DOHH2 (cell line): Measurements from ENCODE around the gene TMEM219.

Experiments
- H3F3A ChIP-seq: fragments of 200-600 bp; sonication (generic), shearing (Covaris generic); 2 replicates; pipeline ENCODE4 v1.6.0; 2016; ENCODE audit warnings: antibody characterized with exemption, mild to moderate bottlenecking; ENCODE audit not compliant: control insufficient read depth, insufficient read depth
- H3K27ac ChIP-seq: fragments of 200-600 bp; sonication (generic); 2 replicates; pipeline ENCODE4 v1.5.1; 2014; ENCODE audit warnings: low read depth, mild to moderate bottlenecking, low read length, moderate library complexity
- H3K27me3 ChIP-seq: fragments of 200-600 bp; sonication (generic); 2 replicates; pipeline ENCODE4 v1.6.1; 2014; ENCODE audit warnings: mild to moderate bottlenecking, low read length, mixed read lengths; ENCODE audit not compliant: control insufficient read depth
- H3K36me3 ChIP-seq: fragments of 200-600 bp; sonication (generic); 2 replicates; pipeline ENCODE4 v1.6.1; 2014; ENCODE audit warnings: mild to moderate bottlenecking, low read length, moderate library complexity, mixed read lengths; ENCODE audit not compliant: control insufficient read depth
- H3K4me1 ChIP-seq: fragments of 200-600 bp; sonication (generic); 2 replicates; pipeline ENCODE4 v1.6.1; 2014; ENCODE audit warnings: mild to moderate bottlenecking, low read length, mixed read lengths; ENCODE audit not compliant: control insufficient read depth
- H3K4me2 ChIP-seq: fragments of 200-600 bp; sonication (generic); 2 replicates; pipeline ENCODE4 v1.6.0; 2014; ENCODE audit warnings: mild to moderate bottlenecking, low read length, moderate library complexity
- H3K4me3 ChIP-seq: fragments of 200-600 bp; sonication (generic); 2 replicates; pipeline ENCODE4 v1.5.1; 2014; ENCODE audit warnings: mild to moderate bottlenecking, low read length, mixed read lengths
- H3K79me2 ChIP-seq: fragments of 200-600 bp; sonication (generic); 2 replicates; pipeline ENCODE4 v1.6.1; 2014; ENCODE audit warnings: mild to moderate bottlenecking, low read length, mixed read lengths; ENCODE audit not compliant: control insufficient read depth
- H3K9me2 ChIP-seq: fragments of 200-600 bp; sonication (generic); replicated peaks from 2 replicates; pipeline ENCODE4 v1.6.1; 2014; ENCODE audit warnings: mild to moderate bottlenecking, low read length, mixed read lengths; ENCODE audit not compliant: control insufficient read depth
- H3K9me3 ChIP-seq: fragments of 200-600 bp; sonication (generic); 2 replicates; pipeline ENCODE4 v1.6.1; 2014; ENCODE audit warnings: antibody characterized with exemption, low read length, mixed read lengths; ENCODE audit not compliant: control insufficient read depth, insufficient read depth
- H4K20me1 ChIP-seq: fragments of 200-600 bp; sonication (generic); 2 replicates; pipeline ENCODE4 v1.6.0; 2014; ENCODE audit warnings: low read depth, mild to moderate bottlenecking, antibody characterized with exemption, low read length, moderate library complexity; ENCODE audit not compliant: control insufficient read depth, insufficient read depth
- EZH2phosphoT487 ChIP-seq: fragments of 200-600 bp; sonication (generic); IDR thresholded peaks from 2 replicates; pipeline ENCODE4 v1.6.1; 2017; ENCODE audit warnings: borderline replicate concordance, mild to moderate bottlenecking, antibody characterized with exemption, low read length, moderate library complexity, mixed read lengths
- TF ChIP-seq, protein P1 (sequence below): fragments of 200-600 bp; sonication (generic); IDR thresholded peaks from one replicate; pipeline ENCODE4 v1.5.1; 2014; ENCODE audit warnings: antibody characterized with exemption, mild to moderate bottlenecking, low read depth, low read length; ENCODE audit not compliant: poor library complexity, severe bottlenecking

Gene TMEM219

DNA sequence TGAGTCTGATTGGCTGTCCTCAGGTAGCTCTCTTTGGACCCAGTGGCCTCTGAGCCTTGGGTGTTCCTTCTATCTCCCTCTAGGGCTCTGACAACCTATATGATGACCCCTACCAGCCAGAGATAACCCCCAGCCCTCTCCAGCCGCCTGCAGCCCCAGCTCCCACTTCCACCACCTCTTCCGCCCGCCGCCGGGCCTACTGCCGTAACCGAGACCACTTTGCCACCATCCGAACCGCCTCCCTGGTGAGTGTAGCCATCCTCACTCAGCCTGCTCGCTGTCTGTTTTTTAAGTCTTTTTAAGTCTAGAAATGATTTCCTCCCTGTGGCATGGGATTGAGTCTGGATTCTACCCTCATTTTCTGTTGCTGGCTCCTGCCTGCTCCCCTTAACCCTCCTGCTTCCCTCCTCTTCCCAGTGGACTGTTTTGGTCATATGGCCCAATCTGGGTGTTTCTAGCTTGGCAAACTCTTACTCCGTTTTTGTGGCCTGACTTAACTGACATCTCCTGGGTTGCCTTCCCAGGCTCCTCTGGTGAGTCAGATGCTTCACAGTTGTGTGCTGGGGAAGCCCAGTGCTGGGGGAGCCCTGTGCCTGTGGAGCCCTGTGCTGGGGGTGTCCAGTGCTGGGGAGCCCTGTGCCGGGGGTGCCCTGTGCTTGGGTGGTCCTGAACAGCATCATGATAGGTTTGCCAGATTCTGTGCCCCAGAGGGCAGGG is 21.7 kb downstream of the TMEM219 start:
- H3K4me1 ChIP-seq: no peaks in the 10 kb centered on the region
- H3K27me3 ChIP-seq: no peaks in the 10 kb centered on the region
- H4K20me1 ChIP-seq: no peaks in the 10 kb centered on the region
- H3K9me2 ChIP-seq: no peaks in the 10 kb centered on the region
- H3K9me3 ChIP-seq: no peaks in the 10 kb centered on the region
- H3K79me2 ChIP-seq: no peaks in the 10 kb centered on the region; the same call in 1 of the 2 replicates
- no peak overlapping the region for H3K4me3 ChIP-seq
- no peak overlapping the region for H3K4me2 ChIP-seq
- H3K36me3 ChIP-seq: peaks cover 99% of the 10 kb centered on the region
- H3K27ac ChIP-seq: no peak overlapping the region
- TF ChIP-seq, protein P1, sequence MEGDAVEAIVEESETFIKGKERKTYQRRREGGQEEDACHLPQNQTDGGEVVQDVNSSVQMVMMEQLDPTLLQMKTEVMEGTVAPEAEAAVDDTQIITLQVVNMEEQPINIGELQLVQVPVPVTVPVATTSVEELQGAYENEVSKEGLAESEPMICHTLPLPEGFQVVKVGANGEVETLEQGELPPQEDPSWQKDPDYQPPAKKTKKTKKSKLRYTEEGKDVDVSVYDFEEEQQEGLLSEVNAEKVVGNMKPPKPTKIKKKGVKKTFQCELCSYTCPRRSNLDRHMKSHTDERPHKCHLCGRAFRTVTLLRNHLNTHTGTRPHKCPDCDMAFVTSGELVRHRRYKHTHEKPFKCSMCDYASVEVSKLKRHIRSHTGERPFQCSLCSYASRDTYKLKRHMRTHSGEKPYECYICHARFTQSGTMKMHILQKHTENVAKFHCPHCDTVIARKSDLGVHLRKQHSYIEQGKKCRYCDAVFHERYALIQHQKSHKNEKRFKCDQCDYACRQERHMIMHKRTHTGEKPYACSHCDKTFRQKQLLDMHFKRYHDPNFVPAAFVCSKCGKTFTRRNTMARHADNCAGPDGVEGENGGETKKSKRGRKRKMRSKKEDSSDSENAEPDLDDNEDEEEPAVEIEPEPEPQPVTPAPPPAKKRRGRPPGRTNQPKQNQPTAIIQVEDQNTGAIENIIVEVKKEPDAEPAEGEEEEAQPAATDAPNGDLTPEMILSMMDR: no peak
- no peak for TF ChIP-seq EZH2phosphoT487
- no peaks in the 10 kb centered on the region for H3F3A ChIP-seq

DNA sequence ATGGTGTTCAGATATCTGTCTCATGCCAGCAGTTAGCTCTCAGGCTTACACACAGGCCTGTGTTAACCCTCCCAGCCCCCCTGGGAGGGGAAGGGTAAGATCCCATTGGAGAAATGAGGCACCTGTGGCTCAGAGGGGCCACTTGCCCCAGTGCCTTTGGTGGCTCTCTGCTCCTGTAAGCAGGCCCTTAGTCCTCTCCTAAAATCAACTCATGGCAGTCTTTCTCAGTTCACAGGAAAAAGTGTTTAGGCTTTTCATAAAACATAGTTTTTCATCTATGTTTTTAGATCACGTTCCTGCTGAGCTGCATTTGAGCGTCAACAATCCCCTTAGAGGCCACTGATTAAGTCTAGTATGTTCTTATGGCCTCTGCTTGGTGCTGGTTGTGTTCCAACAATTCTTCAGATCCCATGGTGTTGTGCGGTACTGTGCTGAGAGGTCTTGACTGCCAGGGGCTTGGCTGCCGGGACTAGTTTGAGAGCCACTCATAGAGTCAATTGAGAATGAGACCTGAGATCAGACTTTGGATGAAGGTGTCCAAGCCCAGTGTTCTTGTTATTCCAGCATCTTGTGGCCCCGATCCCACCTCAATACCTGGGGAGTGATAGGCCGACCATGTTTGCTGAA is 22.4 kb downstream of the TMEM219 start:
- Histone ChIP-seq H3K4me1 (no peaks in the 10 kb centered on the region), H3K9me2 (no peaks in the 10 kb centered on the region), H3K36me3 (peaks cover 98% of the 10 kb centered on the region), H3F3A (no peaks in the 10 kb centered on the region; the same call in 1 of the 2 replicates), H4K20me1 (no peaks in the 10 kb centered on the region), H3K9me3 (no peaks in the 10 kb centered on the region), H3K27me3 (no peaks in the 10 kb centered on the region), H3K4me3 (no peak overlapping the region), H3K4me2 (no peak overlapping the region), H3K79me2 (no peaks in the 10 kb centered on the region), H3K27ac (no peak overlapping the region)
- no peak for TF ChIP-seq EZH2phosphoT487
- TF ChIP-seq, protein P1: no peak

DNA sequence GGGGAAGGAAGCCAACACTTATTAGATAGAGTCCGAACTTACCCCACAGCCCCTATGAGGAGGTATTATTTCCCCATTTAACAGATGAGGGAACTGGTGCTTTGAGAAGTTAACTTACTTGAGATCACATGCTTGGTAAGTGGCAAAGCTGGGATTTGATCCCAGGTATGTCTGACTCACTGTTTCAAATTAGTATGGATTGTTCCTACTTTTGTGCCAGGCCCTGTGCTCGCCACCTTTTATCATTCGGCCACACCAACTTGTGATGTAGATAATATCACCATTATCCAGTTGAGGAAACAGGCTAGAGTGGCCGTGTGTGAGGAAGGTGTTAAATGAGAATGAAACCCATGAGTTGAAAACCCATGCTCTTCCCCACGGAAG is 22.9 kb downstream of the TMEM219 start:
- Histone ChIP-seq H3K4me1 (no peaks in the 10 kb centered on the region), H3K27ac (no peak overlapping the region), H3F3A (no peaks in the 10 kb centered on the region; the same call in 1 of the 2 replicates), H3K4me2 (no peak overlapping the region), H3K27me3 (no peaks in the 10 kb centered on the region), H3K9me2 (no peaks in the 10 kb centered on the region), H3K4me3 (no peak overlapping the region), H3K9me3 (no peaks in the 10 kb centered on the region), H3K79me2 (no peaks in the 10 kb centered on the region), H3K36me3 (peaks cover 98% of the 10 kb centered on the region), H4K20me1 (no peaks in the 10 kb centered on the region)
- TF ChIP-seq EZH2phosphoT487: no peak
- TF ChIP-seq, protein P1: no peak
